Stimulated activated memory B cell treated with anti-CD40 and anti-IgM and Interleukin-4, amounts not matched to agents 10 μg/mL and 1 μg/mL and 100 μg/mL, for 72 hours (primary cell): ENCODE data around the gene TAS2R39.
A peak's percentile ranks its signal among the peaks of the same experiment; 100 is the strongest.
"Not testable (repeated sequence)": the region's sequence is repeated elsewhere in the genome, so short reads cannot be mapped to it uniquely, and the experiment has no call there.

Source experiments
- ATAC-seq: fragments of 150-1000 bp; cut with Tn5 transposase; 2 replicates; pipeline ENCODE4 v1.10.0; 2021
- H3K27ac Mint-ChIP-seq: one replicate; pipeline ENCODE4 v1.8.0; 2022; ENCODE audit warnings: mild to moderate bottlenecking, mixed read lengths
- H3K27me3 Mint-ChIP-seq: one replicate; pipeline ENCODE4 v1.8.0; 2022; ENCODE audit warnings: mixed read lengths
- H3K36me3 Mint-ChIP-seq: one replicate; pipeline ENCODE4 v1.8.0; 2022; ENCODE audit warnings: mixed read lengths
- H3K4me1 Mint-ChIP-seq: one replicate; pipeline ENCODE4 v1.8.0; 2022; ENCODE audit warnings: mixed read lengths
- H3K4me3 Mint-ChIP-seq: one replicate; pipeline ENCODE4 v1.8.0; 2022; ENCODE audit warnings: mild to moderate bottlenecking, moderate library complexity, mixed read lengths
- H3K9me3 Mint-ChIP-seq: one replicate; pipeline ENCODE4 v1.8.0; 2022; ENCODE audit warnings: mixed read lengths

The TAS2R39 gene

GRCh38 chr7:143202161-143202560 lies 18.9 kb downstream of the TAS2R39 start:
- Mint-ChIP-seq H3K9me3 (peaks cover 4% of the 10 kb centered on the region), H3K4me1 (peaks cover 27% of the 10 kb centered on the region), H3K4me3 (no peak overlapping the region), H3K36me3 (no peaks in the 10 kb centered on the region), H3K27me3 (no peaks in the 10 kb centered on the region), H3K27ac (no peak overlapping the region)
- ATAC-seq, result no peak

- no peaks in the 10 kb centered on the region for H3K27me3 Mint-ChIP-seq
- no peaks in the 10 kb centered on the region for H3K36me3 Mint-ChIP-seq
- H3K4me1 Mint-ChIP-seq, result peaks cover 28% of the 10 kb centered on the region
- no peak for ATAC-seq
- H3K4me3 Mint-ChIP-seq, result no peak overlapping the region
- no peak overlapping the region for H3K27ac Mint-ChIP-seq
- peaks cover 3% of the 10 kb centered on the region for H3K9me3 Mint-ChIP-seq
These were observed 20.2 kb downstream of the TAS2R39 start for GRCh38 chr7:143203386-143203785.

DNA sequence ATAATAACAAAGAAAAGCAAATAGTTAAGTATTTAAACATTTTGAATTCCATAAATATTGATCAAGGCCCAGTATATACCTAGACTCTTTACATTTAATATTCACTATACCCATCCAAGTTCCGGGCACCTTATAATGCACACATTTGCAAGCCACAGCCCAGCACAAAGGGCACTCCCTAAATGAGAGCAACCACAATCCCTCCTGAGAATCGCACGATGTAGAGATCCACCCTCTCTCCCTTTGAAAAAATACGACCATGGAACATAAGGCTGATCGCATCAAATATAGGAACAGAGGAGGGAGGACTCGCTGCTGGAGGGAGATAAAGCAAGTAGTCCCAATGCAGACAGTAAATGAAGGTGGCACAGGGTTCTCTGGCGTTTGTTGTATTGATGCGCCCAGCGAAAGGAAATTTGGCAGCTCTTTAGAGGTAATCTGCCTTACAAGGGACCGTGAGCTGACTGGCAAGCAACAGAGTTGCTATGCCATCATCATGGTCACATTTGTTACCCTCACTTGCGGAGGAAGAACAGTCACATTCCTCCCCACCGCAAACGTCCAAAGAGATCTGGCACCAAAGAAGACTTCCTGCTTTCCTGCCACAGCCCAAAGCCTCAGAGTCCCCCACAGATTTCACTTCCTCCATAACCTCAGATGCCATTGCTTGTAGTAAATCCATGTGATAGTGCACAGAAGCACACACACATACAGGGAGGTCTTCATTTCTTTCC lies 22.5 kb downstream of the TAS2R39 start:
- peaks cover 27% of the 10 kb centered on the region for H3K4me1 Mint-ChIP-seq
- H3K4me3 Mint-ChIP-seq, result peak overlapping the region; percentile 5
- H3K36me3 Mint-ChIP-seq, result no peaks in the 10 kb centered on the region
- ATAC-seq, result peak; percentile 95
- peak overlapping the region; percentile 6 for H3K27ac Mint-ChIP-seq
- H3K9me3 Mint-ChIP-seq, result no peaks in the 10 kb centered on the region
- no peaks in the 10 kb centered on the region for H3K27me3 Mint-ChIP-seq

GRCh38 chr7:143210541-143210940 lies 27.3 kb downstream of the TAS2R39 start:
- H3K4me3 Mint-ChIP-seq, result no peak overlapping the region
- no peaks in the 10 kb centered on the region for H3K27me3 Mint-ChIP-seq
- ATAC-seq, result no peak
- no peaks in the 10 kb centered on the region for H3K36me3 Mint-ChIP-seq
- no peak overlapping the region for H3K27ac Mint-ChIP-seq
- H3K4me1 Mint-ChIP-seq, result peaks cover 16% of the 10 kb centered on the region
- peaks cover 5% of the 10 kb centered on the region for H3K9me3 Mint-ChIP-seq

DNA sequence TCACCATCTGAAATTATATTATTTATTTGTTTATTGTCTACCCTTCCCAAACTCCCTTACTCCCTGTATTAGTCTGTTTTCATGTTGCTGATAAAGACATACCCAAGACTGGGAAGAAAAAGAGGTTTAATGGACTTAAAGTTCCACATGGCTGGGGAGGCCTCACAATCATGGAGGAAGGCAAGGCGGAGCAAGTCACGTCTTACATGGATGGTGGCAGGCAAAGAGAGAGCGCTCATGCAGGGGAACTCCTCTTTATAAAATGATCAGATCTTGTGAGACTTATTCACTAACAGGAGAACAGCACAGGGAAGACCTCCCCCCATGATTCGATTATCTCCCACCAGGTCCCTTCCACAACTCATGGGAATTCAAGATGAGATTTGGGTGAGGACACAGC lies 30.3 kb downstream of the TAS2R39 start:
- not testable (repeated sequence) for H3K9me3 Mint-ChIP-seq, H3K4me1 Mint-ChIP-seq, ATAC-seq, H3K4me3 Mint-ChIP-seq, H3K27me3 Mint-ChIP-seq, H3K36me3 Mint-ChIP-seq, H3K27ac Mint-ChIP-seq

GRCh38 chr7:143214789-143215679 lies 31.8 kb downstream of the TAS2R39 start:
- H3K27ac Mint-ChIP-seq, result no peak overlapping the region
- ATAC-seq, result peak; percentile 68

DNA sequence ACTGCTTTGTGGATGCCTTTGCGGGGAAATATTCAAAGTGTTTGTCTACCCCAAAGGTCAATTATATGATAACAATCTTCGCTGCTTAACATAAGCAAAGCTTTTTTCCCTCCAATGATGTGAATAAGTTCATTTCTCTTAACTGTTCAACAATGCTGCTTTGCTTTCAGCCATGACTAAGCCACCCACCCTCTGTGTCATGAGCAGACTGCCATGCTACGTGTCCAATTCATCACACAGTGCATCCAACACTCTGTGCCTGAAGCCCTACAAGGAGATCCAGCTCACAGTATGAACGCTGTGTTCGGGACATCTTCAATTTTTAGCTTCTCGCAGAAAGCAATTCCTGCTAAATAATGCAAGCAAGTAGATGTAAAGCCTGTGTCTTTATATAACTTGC lies 32.9 kb downstream of the TAS2R39 start:
- no peak overlapping the region for H3K27ac Mint-ChIP-seq
- H3K36me3 Mint-ChIP-seq, result no peaks in the 10 kb centered on the region
- no peak overlapping the region for H3K4me3 Mint-ChIP-seq
- no peaks in the 10 kb centered on the region for H3K4me1 Mint-ChIP-seq
- peaks cover 1% of the 10 kb centered on the region for H3K27me3 Mint-ChIP-seq
- peaks cover 5% of the 10 kb centered on the region for H3K9me3 Mint-ChIP-seq
- ATAC-seq, result no peak

More at GRCh38 chr7:143214789-143215679, 31.8 kb downstream of the TAS2R39 start:
- peaks cover 5% of the 10 kb centered on the region for H3K9me3 Mint-ChIP-seq
- H3K27me3 Mint-ChIP-seq, result no peaks in the 10 kb centered on the region
- H3K4me1 Mint-ChIP-seq, result no peaks in the 10 kb centered on the region
- H3K36me3 Mint-ChIP-seq, result no peaks in the 10 kb centered on the region
- no peak overlapping the region for H3K4me3 Mint-ChIP-seq

- Mint-ChIP-seq H3K9me3 (peaks cover 4% of the 10 kb centered on the region), H3K36me3 (no peaks in the 10 kb centered on the region), H3K27ac (no peak overlapping the region), H3K27me3 (peaks cover 7% of the 10 kb centered on the region), H3K4me1 (no peaks in the 10 kb centered on the region), H3K4me3 (no peak overlapping the region)
- ATAC-seq, result no peak
These were observed 33.5 kb downstream of the TAS2R39 start for GRCh38 chr7:143216686-143217085.

DNA sequence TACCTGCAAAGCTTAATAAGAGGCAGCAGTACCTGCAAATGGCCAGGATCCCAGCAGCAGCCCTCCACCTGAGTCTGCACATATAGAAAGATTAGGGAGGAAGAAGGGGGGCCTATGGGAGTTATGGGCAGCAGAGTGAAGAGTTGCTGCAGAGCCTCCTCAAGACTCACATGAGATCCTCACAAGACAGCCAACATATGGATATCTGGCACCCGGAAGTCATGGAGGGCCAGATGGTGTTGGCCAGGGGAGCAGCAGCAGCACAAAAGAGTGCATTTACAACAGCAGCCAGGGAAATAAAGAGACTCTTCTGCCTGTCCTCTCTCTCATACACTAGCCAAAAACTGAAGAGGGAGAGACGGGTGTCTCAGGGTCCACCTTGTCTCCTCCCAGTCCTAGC lies 34.6 kb downstream of the TAS2R39 start:
- ATAC-seq, result no peak

DNA sequence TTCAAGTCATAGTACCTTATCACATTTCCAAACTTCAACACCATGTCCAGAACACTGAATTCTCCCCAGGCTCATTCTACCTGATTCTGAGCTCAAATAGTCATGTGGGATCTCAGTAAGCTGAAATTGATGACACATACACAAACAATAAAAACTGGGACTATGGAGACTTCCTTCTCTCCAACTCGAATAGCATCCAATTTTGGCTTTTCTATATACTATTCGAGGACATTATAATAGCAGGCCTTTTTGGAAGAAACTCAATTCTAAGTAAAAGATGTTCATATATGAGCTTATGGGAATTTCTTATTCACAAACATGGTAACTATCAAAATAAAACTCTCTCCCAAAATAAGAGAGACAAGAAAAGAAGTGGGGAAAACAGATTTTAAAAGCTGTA lies 38.1 kb downstream of the TAS2R39 start:
- Mint-ChIP-seq H3K27me3 (peaks cover 30% of the 10 kb centered on the region), H3K27ac (no peak overlapping the region), H3K9me3 (no peaks in the 10 kb centered on the region), H3K4me1 (peaks cover 6% of the 10 kb centered on the region), H3K36me3 (no peaks in the 10 kb centered on the region), H3K4me3 (no peak overlapping the region)
- ATAC-seq, result no peak

More for the DNA sequence above, 34.6 kb downstream of the TAS2R39 start:
- Mint-ChIP-seq H3K27ac (no peak overlapping the region), H3K4me1 (peaks cover 4% of the 10 kb centered on the region), H3K27me3 (peaks cover 17% of the 10 kb centered on the region), H3K9me3 (no peaks in the 10 kb centered on the region), H3K4me3 (no peak overlapping the region), H3K36me3 (no peaks in the 10 kb centered on the region)

DNA sequence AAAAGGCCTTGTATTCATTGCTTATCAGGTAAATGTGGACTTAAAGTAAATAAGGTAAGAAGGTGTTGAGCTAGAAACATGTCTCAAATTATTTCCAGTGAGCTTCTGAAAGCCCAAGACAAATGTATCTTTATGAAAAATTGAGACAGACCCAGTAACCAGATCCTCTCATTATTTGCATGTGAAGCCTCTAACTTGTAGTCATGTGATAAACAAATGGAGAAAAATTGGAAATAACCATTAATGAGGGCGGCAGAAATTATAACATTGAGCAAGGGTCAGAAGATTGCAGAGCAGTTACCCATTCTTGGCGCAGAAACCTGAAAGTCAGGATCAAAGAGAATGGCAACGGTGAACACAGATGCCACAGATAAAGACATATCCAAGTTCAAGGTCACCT lies 38.5 kb downstream of the TAS2R39 start, which contains the start of gene TAS2R40:
TSS of gene TAS2R40 (plus strand) at position 301 of the 400 bp plus-strand sequence. CDS start at position 343, 42 bp downstream.
- Mint-ChIP-seq H3K36me3 (no peaks in the 10 kb centered on the region), H3K4me3 (no peak within 1 kb of the TSS), H3K4me1 (peaks cover 6% of the 10 kb centered on the region), H3K9me3 (no peaks in the 10 kb centered on the region), H3K27ac (no peak within 1 kb of the TSS), H3K27me3 (peaks cover 30% of the 10 kb centered on the region)
- ATAC-seq, result no peak

- Mint-ChIP-seq H3K27me3 (peaks cover 30% of the 10 kb centered on the region), H3K9me3 (no peaks in the 10 kb centered on the region), H3K27ac (no peak overlapping the region), H3K4me1 (peaks cover 6% of the 10 kb centered on the region), H3K4me3 (no peak overlapping the region), H3K36me3 (no peaks in the 10 kb centered on the region)
- ATAC-seq, result peak; percentile 53
These were observed 39.6 kb downstream of the TAS2R39 start for GRCh38 chr7:143222782-143223181.

DNA sequence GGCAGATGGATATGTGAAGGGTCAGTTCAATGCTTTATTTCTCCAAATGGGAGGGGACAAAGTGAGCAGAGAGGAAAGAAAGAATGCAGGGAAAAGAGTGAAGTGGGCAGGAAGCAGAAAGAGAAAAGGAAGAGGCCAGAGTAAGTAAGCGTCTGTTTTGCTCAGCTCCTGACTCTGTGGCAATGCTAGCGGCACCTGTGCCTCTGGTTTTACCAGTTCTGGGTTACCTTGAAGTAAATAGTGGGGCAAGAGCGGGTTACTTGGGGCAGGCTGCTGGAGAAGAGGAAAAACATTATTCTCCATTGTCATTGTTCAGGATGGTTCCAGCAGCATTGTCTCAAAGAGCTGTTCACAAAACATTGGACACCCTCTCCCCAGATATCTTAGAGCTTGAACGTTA lies 40.6 kb downstream of the TAS2R39 start:
- Mint-ChIP-seq H3K4me3 (no peak overlapping the region), H3K4me1 (peaks cover 6% of the 10 kb centered on the region), H3K36me3 (no peaks in the 10 kb centered on the region), H3K27me3 (peaks cover 30% of the 10 kb centered on the region), H3K9me3 (no peaks in the 10 kb centered on the region), H3K27ac (no peak overlapping the region)
- ATAC-seq, result no peak

DNA sequence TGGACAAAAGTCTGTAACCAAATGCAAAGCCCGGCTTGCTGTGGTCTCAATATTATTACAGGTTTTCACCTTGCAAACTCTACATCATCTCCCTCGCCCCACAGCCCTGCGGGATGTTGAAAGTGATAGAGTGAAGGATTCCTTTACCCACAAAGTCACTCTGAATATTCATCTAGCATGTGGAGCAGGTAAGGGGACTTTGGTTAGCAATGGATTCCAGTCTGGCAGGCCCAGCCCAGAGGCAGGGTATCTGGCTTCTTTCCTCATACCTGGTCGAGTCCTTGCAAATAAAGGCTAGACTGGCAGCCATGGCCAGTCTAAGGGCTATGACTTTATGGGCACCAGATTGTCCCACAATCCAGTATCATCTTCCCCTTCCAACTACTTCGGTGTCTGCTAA lies 41.8 kb downstream of the TAS2R39 start:
- Mint-ChIP-seq H3K9me3 (no peaks in the 10 kb centered on the region), H3K36me3 (no peaks in the 10 kb centered on the region), H3K27ac (no peak overlapping the region), H3K27me3 (peaks cover 30% of the 10 kb centered on the region), H3K4me1 (peaks cover 6% of the 10 kb centered on the region), H3K4me3 (no peak overlapping the region)
- no peak for ATAC-seq

DNA sequence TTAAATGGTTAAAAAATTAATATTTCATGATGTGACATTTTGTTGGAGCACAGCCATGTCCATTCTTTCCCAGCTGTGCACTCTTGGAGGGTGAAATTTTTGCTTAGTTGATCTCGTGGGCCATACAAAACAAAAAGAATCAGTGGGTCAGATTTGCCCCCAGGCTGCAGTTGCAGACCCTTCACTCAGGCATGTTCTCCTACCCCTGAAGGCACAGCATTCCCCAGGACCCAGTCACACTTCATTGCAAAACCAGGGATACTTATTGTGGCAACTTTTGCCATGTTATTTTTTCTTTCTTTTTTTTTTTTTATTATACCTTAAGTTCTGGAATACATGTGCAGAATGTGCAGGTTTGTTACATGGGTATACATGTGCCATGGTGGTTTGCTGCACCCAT lies 44.6 kb downstream of the TAS2R39 start:
- ATAC-seq, result no peak
- no peaks in the 10 kb centered on the region for H3K36me3 Mint-ChIP-seq
- no peak overlapping the region for H3K4me3 Mint-ChIP-seq

More for the DNA sequence above, 44.6 kb downstream of the TAS2R39 start:
- peaks cover 13% of the 10 kb centered on the region for H3K27me3 Mint-ChIP-seq
- no peaks in the 10 kb centered on the region for H3K9me3 Mint-ChIP-seq
- H3K4me1 Mint-ChIP-seq, result peaks cover 3% of the 10 kb centered on the region
- no peak overlapping the region for H3K27ac Mint-ChIP-seq
